Smooth muscle cell (in vitro differentiated cells): ENCODE measurements around the gene NXPH4. TPM values are rescaled to one million over a fixed set of nuclear protein-coding genes. Genes with fewer than 3 reads are reported as not detected.

Source experiments
- DNase-seq: peaks from one replicate; lab custom pipeline; 2025; ENCODE audit not compliant: unreplicated experiment; lab: John Stamatoyannopoulos, UW
- H2AFZ ChIP-seq: fragments of 200-600 bp; sonication (generic); 2 replicates; pipeline ENCODE4 v1.6.0; 2016; ENCODE audit warnings: antibody characterized with exemption, low read depth, mild to moderate bottlenecking
- H3F3A ChIP-seq: fragments of 200-600 bp; sonication (generic); 2 replicates; pipeline ENCODE4 v1.6.0; 2017; ENCODE audit warnings: antibody characterized with exemption, low read depth
- H3K27ac ChIP-seq: fragments of 200-600 bp; sonication (generic); 2 replicates; pipeline ENCODE4 v1.5.1; 2016; ENCODE audit warnings: low read depth, mild to moderate bottlenecking
- H3K27me3 ChIP-seq: fragments of 200-600 bp; sonication (generic); 2 replicates; pipeline ENCODE4 v1.6.1; 2016; ENCODE audit warnings: low read depth, mild to moderate bottlenecking
- H3K36me3 ChIP-seq: fragments of 200-600 bp; sonication (generic); 2 replicates; pipeline ENCODE4 v1.5.1; 2016; ENCODE audit warnings: low read depth
- H3K4me1 ChIP-seq: fragments of 200-600 bp; sonication (generic); 2 replicates; pipeline ENCODE4 v1.5.1; 2016; ENCODE audit warnings: low read depth
- H3K4me2 ChIP-seq: fragments of 200-600 bp; sonication (generic); 2 replicates; pipeline ENCODE4 v1.6.0; 2016; ENCODE audit warnings: mild to moderate bottlenecking
- H3K4me3 ChIP-seq: fragments of 200-600 bp; sonication (generic); 2 replicates; pipeline ENCODE4 v1.5.1; 2016; ENCODE audit warnings: mild to moderate bottlenecking
- H3K79me2 ChIP-seq: fragments of 200-600 bp; sonication (generic); 2 replicates; pipeline ENCODE4 v1.6.0; 2016; ENCODE audit warnings: low read depth, mild to moderate bottlenecking
- H3K9ac ChIP-seq: fragments of 200-600 bp; sonication (generic); 2 replicates; pipeline ENCODE4 v1.6.0; 2016; ENCODE audit warnings: low read depth
- H3K9me3 ChIP-seq: fragments of 200-600 bp; sonication (generic); replicated peaks from 2 replicates; pipeline ENCODE4 v1.5.1; 2016; ENCODE audit warnings: low read depth
- H4K20me1 ChIP-seq: fragments of 200-600 bp; sonication (generic); 2 replicates; pipeline ENCODE4 v1.6.0; 2016; ENCODE audit warnings: low read depth
- WGBS: methylation state at CpG from one replicate; pipeline ENCODE4 v1.1.7; 2016; ENCODE audit warnings: low lambda C conversion rate; 5-methylcytosine and 5-hydroxymethylcytosine counted together
- polyA plus RNA-seq: library from polyadenylated mRNA; unstranded; fragments of >200 nt; fragmentation: Nextera tagmentation; extraction: Ambion mirVana; gene quantifications from 2 replicates; pipeline ENCODE4 v1.2.1, GENCODE V29; 2016
- total RNA-seq: library from RNA; depleted of rRNA; stranded (reverse); fragments of >200 nt; gene quantifications from 2 replicates; pipeline ENCODE4 v1.2.3, GENCODE V29; 2014
- TF ChIP-seq, protein P1 (sequence below): fragments of 200-600 bp; sonication (generic); IDR thresholded peaks from 2 replicates; pipeline ENCODE4 v1.5.1; 2017; ENCODE audit warnings: borderline replicate concordance, mild to moderate bottlenecking, antibody characterized with exemption; ENCODE audit not compliant: insufficient read depth, poor library complexity, severe bottlenecking

NXPH4 gene
- total and polyA plus RNA-seq, 2 experiments from 2014 or later, result 3.9 to 10.7 TPM

DNA sequence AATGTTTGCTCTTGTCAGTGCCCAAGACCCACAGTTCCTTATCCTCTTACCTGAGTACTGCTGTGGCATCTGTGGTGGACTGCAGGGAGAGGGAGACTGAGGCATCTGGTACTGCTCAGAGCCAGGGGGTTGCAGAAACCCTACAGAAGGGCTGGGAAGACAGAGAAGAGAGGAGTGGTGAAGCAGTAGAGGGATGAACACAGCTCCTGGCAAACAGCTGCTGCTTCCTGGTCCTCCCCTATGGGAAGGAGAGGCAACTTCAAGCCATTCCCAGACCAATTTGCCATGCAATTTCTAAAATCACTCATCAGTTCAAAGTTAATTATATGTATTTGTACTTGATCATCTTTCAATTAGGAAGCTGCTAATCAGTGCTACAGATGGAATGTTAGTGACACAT lies 50.1 kb downstream of the NXPH4 start:
- Histone ChIP-seq H4K20me1 (no peaks in the 10 kb centered on the region), H3K36me3 (peaks cover 4% of the 10 kb centered on the region), H3K27ac (no peak overlapping the region), H3F3A (no peaks in the 10 kb centered on the region), H3K9me3 (no peaks in the 10 kb centered on the region), H3K27me3 (no peaks in the 10 kb centered on the region), H3K4me2 (no peak overlapping the region), H2AFZ (no peak overlapping the region), H3K79me2 (no peaks in the 10 kb centered on the region), H3K9ac (no peak overlapping the region), H3K4me3 (no peak overlapping the region), H3K4me1 (peaks cover 10% of the 10 kb centered on the region)
- TF ChIP-seq, protein P1, sequence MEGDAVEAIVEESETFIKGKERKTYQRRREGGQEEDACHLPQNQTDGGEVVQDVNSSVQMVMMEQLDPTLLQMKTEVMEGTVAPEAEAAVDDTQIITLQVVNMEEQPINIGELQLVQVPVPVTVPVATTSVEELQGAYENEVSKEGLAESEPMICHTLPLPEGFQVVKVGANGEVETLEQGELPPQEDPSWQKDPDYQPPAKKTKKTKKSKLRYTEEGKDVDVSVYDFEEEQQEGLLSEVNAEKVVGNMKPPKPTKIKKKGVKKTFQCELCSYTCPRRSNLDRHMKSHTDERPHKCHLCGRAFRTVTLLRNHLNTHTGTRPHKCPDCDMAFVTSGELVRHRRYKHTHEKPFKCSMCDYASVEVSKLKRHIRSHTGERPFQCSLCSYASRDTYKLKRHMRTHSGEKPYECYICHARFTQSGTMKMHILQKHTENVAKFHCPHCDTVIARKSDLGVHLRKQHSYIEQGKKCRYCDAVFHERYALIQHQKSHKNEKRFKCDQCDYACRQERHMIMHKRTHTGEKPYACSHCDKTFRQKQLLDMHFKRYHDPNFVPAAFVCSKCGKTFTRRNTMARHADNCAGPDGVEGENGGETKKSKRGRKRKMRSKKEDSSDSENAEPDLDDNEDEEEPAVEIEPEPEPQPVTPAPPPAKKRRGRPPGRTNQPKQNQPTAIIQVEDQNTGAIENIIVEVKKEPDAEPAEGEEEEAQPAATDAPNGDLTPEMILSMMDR, result no peak
- DNase-seq, result no peak

DNA sequence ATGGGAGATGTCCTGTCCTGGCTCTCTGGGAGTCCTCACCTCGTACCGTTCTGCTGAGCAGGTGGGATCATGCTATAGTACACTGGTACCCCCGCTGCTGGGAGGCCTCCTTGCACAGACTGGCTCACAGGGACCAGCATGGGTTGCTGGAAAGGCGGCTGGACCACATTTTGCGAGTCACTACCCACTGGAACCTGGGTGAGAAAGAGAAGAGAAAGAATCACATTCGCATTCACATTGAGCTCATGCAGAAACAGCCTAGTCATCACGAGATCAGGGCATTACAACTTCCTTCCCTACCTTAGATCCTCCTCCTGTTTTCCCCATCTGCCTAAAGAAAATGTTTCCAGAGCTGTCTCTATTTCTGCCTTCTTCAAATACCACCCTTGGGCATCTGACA lies 51.7 kb downstream of the NXPH4 start:
- Histone ChIP-seq H3K4me1 (no peaks in the 10 kb centered on the region), H3K9ac (no peak overlapping the region), H3K27ac (no peak overlapping the region), H3K27me3 (no peaks in the 10 kb centered on the region), H3K4me3 (no peak overlapping the region), H3K79me2 (no peaks in the 10 kb centered on the region), H2AFZ (no peak overlapping the region), H3K9me3 (no peaks in the 10 kb centered on the region), H3K36me3 (peaks cover 4% of the 10 kb centered on the region), H3K4me2 (no peak overlapping the region), H3F3A (no peaks in the 10 kb centered on the region), H4K20me1 (no peaks in the 10 kb centered on the region)
- no peak for DNase-seq
- TF ChIP-seq, protein P1, result no peak
- 87% methylated on average over 7 of the region's 7 CpGs for WGBS

DNA sequence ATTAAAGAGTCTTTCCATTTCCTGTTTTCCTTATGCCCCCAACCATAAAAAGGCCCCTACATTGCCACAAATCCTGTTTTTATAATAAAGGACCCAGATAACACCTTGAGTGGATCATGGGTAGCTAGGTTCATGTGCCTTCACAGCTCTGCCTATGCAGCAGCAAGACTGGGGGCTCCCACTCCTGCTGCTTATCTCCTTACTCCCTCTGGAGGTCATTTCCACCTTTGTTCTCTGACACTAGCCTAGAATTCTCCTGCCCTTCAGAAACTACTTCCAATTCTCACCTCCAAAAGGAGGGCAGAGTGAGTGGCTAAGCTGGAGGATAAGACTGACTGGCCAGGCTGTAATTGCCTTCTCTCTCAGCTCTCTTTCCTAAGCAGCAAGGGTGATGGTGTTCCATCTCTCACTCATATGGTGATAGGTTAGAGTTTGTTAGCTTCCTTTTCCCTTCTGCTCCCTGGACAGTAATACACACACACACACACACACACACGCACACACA lies 54.4 kb downstream of the NXPH4 start:
- Histone ChIP-seq H3K79me2 (no peaks in the 10 kb centered on the region), H3K9me3 (no peaks in the 10 kb centered on the region), H3K36me3 (peaks cover 4% of the 10 kb centered on the region), H3K4me3 (no peak overlapping the region), H3K9ac (no peak overlapping the region), H3K4me1 (no peaks in the 10 kb centered on the region), H3F3A (no peaks in the 10 kb centered on the region), H3K27me3 (no peaks in the 10 kb centered on the region), H2AFZ (no peak overlapping the region), H4K20me1 (no peaks in the 10 kb centered on the region), H3K27ac (no peak overlapping the region), H3K4me2 (no peak overlapping the region)
- no peak for DNase-seq
- TF ChIP-seq, protein P1, result no peak
- WGBS, result 89% methylated on average over 1 of the region's 1 CpG

DNA sequence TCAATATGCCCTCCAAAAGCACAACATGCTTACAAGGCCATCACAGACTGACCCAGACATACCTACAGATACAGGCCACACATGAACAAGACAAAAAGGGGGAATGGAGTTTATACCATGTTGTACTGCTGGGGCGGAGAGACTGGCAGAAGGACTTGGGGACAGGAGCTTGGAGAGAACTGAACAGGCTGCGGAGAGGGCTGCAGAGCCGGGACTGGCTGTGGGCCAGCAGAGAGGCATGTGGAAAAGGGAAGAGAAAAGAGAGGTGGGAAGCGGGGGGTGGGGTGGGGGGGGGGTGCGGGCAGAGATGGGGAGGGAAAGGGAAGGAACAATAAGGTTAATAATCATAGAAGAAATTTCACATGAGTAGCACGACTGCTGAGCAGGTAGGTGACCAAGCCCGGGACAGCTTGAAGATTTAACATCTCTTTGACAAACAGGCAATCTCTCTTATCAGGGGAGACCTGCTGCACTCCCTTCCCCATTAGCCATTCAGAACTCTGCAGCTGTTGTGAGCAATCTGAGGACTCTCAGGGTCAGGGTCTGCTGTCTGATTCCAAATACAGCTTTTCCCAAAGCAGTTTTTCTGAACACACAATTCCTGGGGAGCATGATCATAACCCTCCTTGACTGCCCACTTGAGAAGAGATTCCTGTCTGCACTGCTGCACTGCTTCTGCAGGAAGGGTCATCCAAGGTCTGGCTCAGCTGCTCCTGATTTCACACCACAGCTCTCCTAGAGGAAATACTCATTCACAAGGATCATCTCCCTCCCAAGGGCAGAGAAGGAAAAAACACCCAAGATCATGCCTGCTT lies 56.0 kb downstream of the NXPH4 start:
- no peak for DNase-seq
- Histone ChIP-seq H3K4me3 (no peak overlapping the region), H3K4me1 (no peaks in the 10 kb centered on the region), H3K36me3 (peaks cover 4% of the 10 kb centered on the region), H3K79me2 (no peaks in the 10 kb centered on the region), H3K9me3 (no peaks in the 10 kb centered on the region), H3F3A (no peaks in the 10 kb centered on the region), H3K9ac (no peak overlapping the region), H3K27me3 (no peaks in the 10 kb centered on the region), H4K20me1 (no peaks in the 10 kb centered on the region), H3K4me2 (no peak overlapping the region), H2AFZ (no peak overlapping the region), H3K27ac (no peak overlapping the region)
- 93% methylated on average over 5 of the region's 7 CpGs for WGBS
- TF ChIP-seq, protein P1, result no peak
